T-helper 2 cell treated with Interferon-gamma antibody and Interleukin-4, amounts not matched to agents 100 ng/mL and 5 ng/mL, for 36 hours (primary cell): Measurements from ENCODE around the gene ARPIN. TPM values are rescaled to one million over a fixed set of nuclear protein-coding genes. Genes with fewer than 3 reads are reported as not detected.
"Not testable (repeated sequence)": the region's sequence is repeated elsewhere in the genome, so short reads cannot be mapped to it uniquely, and the experiment has no call there.

Experiments used
- intact Hi-C: fragments of 100-400 bp; cut with micrococcal nuclease; formaldehyde crosslinking; loops from one replicate; pipeline ENCODE4 v1.15.1; 2023
- total RNA-seq: library from RNA; stranded (reverse); gene quantifications from 2 replicates; pipeline ENCODE4 v1.2.3, GENCODE V29; 2022

The ARPIN gene
- total RNA-seq, 1 donor from 2014 or later, result not detected

- intact Hi-C loops, result no loop called here
These were observed 32.0 kb downstream of the ARPIN start for GRCh38 chr15:89880727-89881126.

- intact Hi-C loops, result no loop called here
These were observed 34.4 kb downstream of the ARPIN start for GRCh38 chr15:89878323-89878722.

DNA sequence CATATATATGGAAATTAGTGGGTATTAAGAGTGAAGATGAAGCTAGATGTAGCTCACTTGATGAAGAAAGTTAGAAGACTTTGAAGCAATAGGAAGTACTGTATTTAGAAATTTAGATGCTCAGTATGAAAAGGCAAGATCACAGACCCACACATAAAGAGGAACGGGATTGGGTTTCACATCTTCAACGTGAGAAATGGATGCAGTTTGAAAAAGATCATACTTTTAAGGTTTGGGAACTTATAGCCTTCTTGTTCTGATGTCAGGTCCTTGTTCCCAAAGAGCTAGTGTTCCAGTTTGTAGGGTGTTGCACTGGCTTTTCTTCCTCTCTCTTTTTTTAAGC is 35.7 kb downstream of the ARPIN start:
- intact Hi-C loops, result no loop called here

DNA sequence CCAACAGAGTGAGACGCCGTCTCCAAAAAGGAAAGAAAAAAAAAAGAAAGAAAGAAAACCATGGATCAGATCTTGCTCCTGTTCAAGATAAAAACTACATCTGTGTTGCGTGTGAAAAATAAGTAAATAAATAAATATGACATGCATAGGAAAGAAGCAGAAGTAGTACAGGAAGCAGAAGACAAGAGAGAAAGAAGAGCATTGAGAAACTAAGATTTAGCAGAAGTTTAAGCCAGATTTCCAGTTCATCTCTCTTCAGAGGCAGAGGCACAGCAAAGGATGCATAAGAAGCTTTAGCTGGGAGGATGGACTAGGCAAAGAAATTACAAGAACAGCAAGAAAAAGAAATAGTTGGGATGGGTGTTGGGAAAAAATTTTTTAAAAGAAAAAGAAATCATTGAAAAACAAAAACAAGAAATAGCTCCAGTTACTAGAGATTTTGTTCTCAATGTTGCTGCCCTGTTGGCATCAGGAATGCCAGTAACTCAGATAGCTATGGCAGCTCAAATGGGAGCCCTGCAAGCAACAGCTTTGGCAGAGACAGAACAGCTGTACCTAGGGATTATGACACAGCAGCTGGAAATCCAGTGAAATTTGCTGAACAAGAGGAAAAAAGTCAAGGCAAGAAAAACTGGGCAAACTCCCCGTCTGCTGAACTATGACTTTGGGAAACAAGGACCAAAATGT is 36.2 kb downstream of the ARPIN start:
- intact Hi-C loops, result no loop called here

- intact Hi-C loops, result loop anchor here (1.0 kb wide), 2 partner anchors 115 to 135 kb away; no protein-coding TSS in a partner anchor
These were observed 37.0 kb downstream of the ARPIN start for GRCh38 chr15:89875741-89876140.

DNA sequence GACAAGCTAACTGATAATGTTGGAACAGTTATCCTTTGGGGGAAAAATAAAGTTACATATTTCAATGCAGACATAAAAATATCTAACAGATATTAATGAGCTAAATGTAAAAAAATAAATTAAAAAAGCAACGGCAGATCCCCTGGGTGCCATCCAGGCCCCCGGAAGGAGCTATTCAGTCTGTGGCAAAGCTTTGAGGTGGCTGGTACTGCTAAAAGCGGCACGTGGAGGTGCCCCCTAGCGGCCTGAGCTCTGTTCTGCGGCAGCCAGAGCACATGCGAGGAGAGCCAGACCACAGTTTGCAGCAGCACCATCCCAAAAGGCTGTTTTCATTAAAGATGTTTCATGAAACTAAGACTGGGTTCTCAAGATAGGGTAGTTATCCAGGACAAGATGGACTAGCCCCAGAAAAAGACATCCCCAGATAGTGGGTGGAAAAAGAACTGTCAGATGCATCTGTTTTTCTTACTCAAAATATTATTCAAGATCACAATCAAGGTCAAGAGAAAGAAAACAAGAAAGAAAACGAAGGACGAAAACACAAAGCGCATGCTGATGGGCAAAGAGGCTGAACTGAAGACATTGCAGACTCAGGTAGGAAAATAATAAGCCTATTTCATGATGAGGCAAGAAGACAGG is 37.7 kb downstream of the ARPIN start:
- intact Hi-C loops, result loop anchor here (1.0 kb wide), 2 partner anchors 115 to 135 kb away; no protein-coding TSS in a partner anchor

DNA sequence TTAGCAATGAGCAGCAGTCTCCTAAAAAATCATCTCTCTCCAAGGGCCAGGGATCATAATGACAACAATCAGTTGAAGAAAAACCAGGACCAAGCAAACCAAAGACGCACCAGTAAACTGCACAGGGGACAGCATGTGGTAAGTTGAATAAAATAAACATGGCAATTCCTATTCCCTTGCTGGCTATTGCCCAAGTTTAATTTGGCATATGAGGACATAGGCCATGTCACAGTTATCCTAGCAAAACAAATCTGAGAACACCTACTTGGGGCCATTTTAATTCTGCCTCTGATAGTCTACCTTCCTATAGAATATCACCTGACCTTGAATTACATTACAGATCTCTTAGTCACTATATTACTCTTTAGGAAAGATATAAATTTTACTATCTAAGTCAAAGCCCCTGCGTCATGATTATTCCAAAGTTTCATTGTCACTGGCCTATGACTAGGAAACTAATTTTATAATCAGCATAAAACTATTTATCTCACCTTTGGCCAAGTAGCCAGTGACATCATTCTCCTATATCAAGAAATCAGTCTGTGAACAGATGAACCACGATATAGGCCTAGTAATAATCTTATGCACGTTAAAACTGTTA is 42.0 kb downstream of the ARPIN start:
- intact Hi-C loops, result no loop called here

- intact Hi-C loops, result no loop called here
These were observed 42.7 kb downstream of the ARPIN start for GRCh38 chr15:89870006-89870405.

GRCh38 chr15:89869490-89869889 is 43.3 kb downstream of the ARPIN start:
- intact Hi-C loops, result not testable (repeated sequence)

- intact Hi-C loops, result no loop called here
These were observed 47.6 kb downstream of the ARPIN start for GRCh38 chr15:89864958-89865739.

DNA sequence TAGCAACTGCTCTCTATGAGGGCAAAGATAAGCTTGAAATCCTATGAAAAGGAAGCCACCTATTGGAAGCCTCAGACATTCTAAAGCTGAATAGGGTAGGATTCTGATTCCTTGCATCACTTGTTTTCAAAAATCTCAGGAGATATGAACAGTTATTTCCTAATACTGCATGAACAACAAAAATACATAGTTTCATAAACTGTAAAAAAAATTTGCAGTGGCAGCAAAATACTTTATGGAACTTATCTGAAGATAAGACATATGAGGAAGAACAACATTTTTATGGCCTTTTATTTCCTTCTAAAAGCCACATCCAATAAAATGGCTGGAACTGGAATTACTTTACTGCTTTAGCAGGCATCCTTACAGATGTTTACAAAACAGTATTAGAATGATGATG is 48.8 kb downstream of the ARPIN start:
- intact Hi-C loops, result no loop called here

GRCh38 chr15:89860891-89861290 is 51.9 kb downstream of the ARPIN start:
- intact Hi-C loops, result no loop called here

GRCh38 chr15:89860431-89860830 is 52.3 kb downstream of the ARPIN start:
- intact Hi-C loops, result no loop called here

DNA sequence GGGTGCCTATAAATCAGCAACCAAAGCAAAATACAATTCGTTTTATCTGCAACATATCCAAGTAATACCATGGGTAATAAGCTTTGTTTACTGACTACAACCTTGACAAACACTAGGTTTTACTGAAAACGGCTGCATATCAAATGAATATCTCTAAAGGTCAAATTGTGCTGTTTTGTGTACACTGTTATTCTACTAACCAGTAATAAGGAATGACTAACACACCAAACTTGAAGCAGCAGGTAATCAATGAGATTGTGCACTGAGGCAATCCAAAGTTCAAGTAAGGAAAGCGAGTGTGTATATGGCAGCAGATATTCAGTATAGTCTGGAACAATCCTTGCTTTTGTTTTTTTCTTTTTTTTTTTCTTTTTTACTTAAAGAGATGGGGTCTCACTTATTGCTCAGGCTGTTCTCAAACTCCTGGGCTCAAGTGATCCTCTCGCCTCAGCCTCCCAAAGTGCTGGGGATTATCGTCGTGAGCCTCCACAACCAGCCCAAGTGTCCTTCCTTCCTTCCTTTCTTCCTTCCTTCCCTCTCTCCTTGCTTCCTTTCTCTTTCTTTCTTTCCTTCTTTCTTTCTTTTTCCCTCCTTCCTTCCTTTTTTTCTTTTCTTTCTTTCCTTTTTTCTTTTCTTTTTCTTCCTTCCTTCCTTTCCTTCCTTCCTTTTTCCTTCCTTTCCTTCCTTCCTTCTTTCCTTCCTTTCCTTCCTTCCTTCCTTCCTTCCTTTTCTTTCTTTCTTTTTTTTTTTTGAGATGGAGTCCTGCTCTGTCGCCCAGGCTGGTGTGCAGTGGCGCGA is 53.9 kb downstream of the ARPIN start:
- intact Hi-C loops, result no loop called here

- intact Hi-C loops, result no loop called here
These were observed 55.1 kb downstream of the ARPIN start for GRCh38 chr15:89857673-89858072.

DNA sequence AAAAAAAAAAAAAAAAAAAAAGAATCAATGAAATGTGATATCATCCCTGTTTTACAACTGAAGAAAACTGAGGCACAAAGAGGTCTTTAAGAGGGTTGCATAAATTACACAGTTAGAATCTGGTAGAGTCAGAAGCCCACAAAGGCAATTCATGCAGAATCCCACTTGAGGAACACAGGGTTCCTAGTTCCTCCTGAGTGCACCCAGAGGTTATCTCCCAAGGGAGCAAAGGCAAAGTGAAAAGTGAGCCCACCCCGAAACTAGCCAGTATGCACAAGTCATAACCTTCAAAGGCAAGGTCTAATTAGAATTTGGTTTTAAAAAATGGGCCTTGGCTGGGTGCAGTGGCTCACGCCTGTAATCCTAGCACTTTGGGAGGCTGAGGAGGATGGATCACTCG is 56.8 kb downstream of the ARPIN start:
- intact Hi-C loops, result no loop called here

GRCh38 chr15:89854863-89855262 is 57.9 kb downstream of the ARPIN start:
- intact Hi-C loops, result not testable (repeated sequence)

- intact Hi-C loops, result no loop called here
These were observed 60.3 kb downstream of the ARPIN start for GRCh38 chr15:89852342-89852995.

- intact Hi-C loops, result no loop called here
These were observed 60.9 kb downstream of the ARPIN start for GRCh38 chr15:89851673-89852341.

- intact Hi-C loops, result no loop called here
These were observed 63.8 kb downstream of the ARPIN start for GRCh38 chr15:89848970-89849292.
